ENCODE data around the gene ITGA3.

GRCh38 chr17:50125420-50125997, 69.6 kb downstream of the ITGA3 start:
- TF ChIP-seq CREB1 (IDR thresholded peaks at IDR 0.05; ENCODE audit: low read depth) (no peak), REST (IDR thresholded peaks at IDR 0.05; ENCODE audit: low read depth) (no peak), CEBPB (IDR thresholded peaks at IDR 0.05) (no peak), TAF1 (IDR thresholded peaks at IDR 0.05; ENCODE audit: low read depth) (no peak), EP300 (IDR thresholded peaks at IDR 0.05; ENCODE audit: borderline replicate concordance) (no peak), FOXM1 (IDR thresholded peaks at IDR 0.05; ENCODE audit: borderline replicate concordance, low read depth) (no peak), TCF12 (IDR thresholded peaks at IDR 0.05; ENCODE audit: low read depth) (no peak)
- TF ChIP-seq, protein P1, sequence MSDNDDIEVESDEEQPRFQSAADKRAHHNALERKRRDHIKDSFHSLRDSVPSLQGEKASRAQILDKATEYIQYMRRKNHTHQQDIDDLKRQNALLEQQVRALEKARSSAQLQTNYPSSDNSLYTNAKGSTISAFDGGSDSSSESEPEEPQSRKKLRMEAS (IDR thresholded peaks at IDR 0.05) = no peak
